HL-60/S4 treated with phorbol 12-myristate 13-acetate at 8.2 ng/mL for 4 days and 3 days (cell line): Measurements from ENCODE around the gene KIF5A.

Experiments
- in situ Hi-C: fragments of 300-500 bp; cut with MboI; formaldehyde crosslinking; loops from 2 replicates; pipeline ENCODE4 v1.15.0; 2022; ENCODE audit warnings: low sequenced_read_pairs

Gene KIF5A

GRCh38 chr12:57628280-57629191 is 78.7 kb downstream of the KIF5A start:
- in situ Hi-C loops, result no loop called here

- in situ Hi-C loops, result no loop called here
These were observed 80.1 kb downstream of the KIF5A start for GRCh38 chr12:57629897-57630471.

- in situ Hi-C loops, result no loop called here
These were observed 81.1 kb downstream of the KIF5A start for GRCh38 chr12:57630891-57631433.

- in situ Hi-C loops, result no loop called here
These were observed 81.8 kb downstream of the KIF5A start for GRCh38 chr12:57631566-57632072.

GRCh38 chr12:57632073-57632957 is 82.5 kb downstream of the KIF5A start:
- in situ Hi-C loops, result no loop called here

- in situ Hi-C loops, result no loop called here
These were observed 83.4 kb downstream of the KIF5A start, which contains the start of gene B4GALNT1 for GRCh38 chr12:57632958-57633840. B4GALNT1 (minus strand) TSS chr12:57633201; CDS start chr12:57632132, 1,069 bp downstream.
